Neural cell (in vitro differentiated cells): Measurements from ENCODE around the gene BIN2.
"Not testable (repeated sequence)": the region's sequence is repeated elsewhere in the genome, so short reads cannot be mapped to it uniquely, and the experiment has no call there.

Source experiments
- EP300 ChIP-seq: fragments of 450-650 bp; conservative IDR thresholded peaks from 2 replicates; pipeline ENCODE4 v1.6.1; 2014; ENCODE audit warnings: antibody characterized with exemption, mild to moderate bottlenecking, moderate library complexity; ENCODE audit not compliant: poor library complexity, severe bottlenecking
- EZH2 ChIP-seq: fragments of 200-600, 300-800 bp; shearing (Covaris generic), sonication (generic); IDR thresholded peaks from 2 replicates; pipeline ENCODE4 v1.6.1; 2014; ENCODE audit warnings: antibody characterized with exemption, low read length, borderline replicate concordance, mild to moderate bottlenecking; ENCODE audit not compliant: insufficient read depth, poor library complexity, severe bottlenecking
- MXI1 ChIP-seq: fragments of 450-650 bp; conservative IDR thresholded peaks from 2 replicates; pipeline ENCODE4 v1.6.1; 2014; ENCODE audit warnings: antibody characterized with exemption, mild to moderate bottlenecking; ENCODE audit not compliant: poor library complexity, severe bottlenecking
- POLR2AphosphoS5 ChIP-seq: IDR thresholded peaks from 2 replicates; pipeline ENCODE4 v1.6.1; 2012
- RAD21 ChIP-seq: fragments of 450-650 bp; conservative IDR thresholded peaks from 2 replicates; pipeline ENCODE4 v1.6.1; 2014; ENCODE audit warnings: antibody characterized with exemption, mild to moderate bottlenecking, moderate library complexity
- SMC3 ChIP-seq: fragments of 450-650 bp; conservative IDR thresholded peaks from 2 replicates; pipeline ENCODE4 v1.6.1; 2014; ENCODE audit warnings: antibody characterized with exemption, mild to moderate bottlenecking, moderate library complexity; ENCODE audit not compliant: poor library complexity
- TAF1 ChIP-seq: IDR thresholded peaks from 2 replicates; pipeline ENCODE4 v1.6.1; 2012; ENCODE audit warnings: low read depth
- TF ChIP-seq, protein P1 (sequence below): IDR thresholded peaks from 2 replicates; pipeline ENCODE4 v1.6.1; 2012; ENCODE audit warnings: borderline replicate concordance
- TF ChIP-seq, protein P2 (sequence below): fragments of 450-650 bp; IDR thresholded peaks from 2 replicates; pipeline ENCODE4 v1.5.1; 2014; ENCODE audit warnings: antibody characterized with exemption, mild to moderate bottlenecking, moderate library complexity; ENCODE audit not compliant: poor library complexity, severe bottlenecking

DNA sequence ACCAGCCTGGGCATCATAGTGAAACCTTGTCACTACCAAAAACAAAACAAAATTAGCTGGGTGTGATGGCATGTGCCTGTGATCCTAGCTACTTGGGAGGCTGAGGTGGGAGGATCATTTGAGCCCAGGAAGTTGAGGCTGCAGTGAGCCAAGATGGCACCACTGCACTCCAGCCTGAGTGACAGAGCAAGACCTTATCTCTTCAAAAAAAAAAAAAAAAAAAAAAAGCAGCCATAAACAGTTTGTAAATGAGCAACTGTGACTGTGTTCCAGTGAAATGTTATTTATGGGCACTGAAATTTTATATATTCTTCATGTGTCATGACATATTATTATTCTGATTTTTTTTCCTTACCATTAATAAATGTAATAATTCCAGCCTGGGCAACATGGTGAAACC lies 13.4 kb upstream of the BIN2 start:
- not testable (repeated sequence) for TF ChIP-seq RAD21, EP300, POLR2AphosphoS5, SMC3, EZH2, TAF1, MXI1
- TF ChIP-seq, protein P1, sequence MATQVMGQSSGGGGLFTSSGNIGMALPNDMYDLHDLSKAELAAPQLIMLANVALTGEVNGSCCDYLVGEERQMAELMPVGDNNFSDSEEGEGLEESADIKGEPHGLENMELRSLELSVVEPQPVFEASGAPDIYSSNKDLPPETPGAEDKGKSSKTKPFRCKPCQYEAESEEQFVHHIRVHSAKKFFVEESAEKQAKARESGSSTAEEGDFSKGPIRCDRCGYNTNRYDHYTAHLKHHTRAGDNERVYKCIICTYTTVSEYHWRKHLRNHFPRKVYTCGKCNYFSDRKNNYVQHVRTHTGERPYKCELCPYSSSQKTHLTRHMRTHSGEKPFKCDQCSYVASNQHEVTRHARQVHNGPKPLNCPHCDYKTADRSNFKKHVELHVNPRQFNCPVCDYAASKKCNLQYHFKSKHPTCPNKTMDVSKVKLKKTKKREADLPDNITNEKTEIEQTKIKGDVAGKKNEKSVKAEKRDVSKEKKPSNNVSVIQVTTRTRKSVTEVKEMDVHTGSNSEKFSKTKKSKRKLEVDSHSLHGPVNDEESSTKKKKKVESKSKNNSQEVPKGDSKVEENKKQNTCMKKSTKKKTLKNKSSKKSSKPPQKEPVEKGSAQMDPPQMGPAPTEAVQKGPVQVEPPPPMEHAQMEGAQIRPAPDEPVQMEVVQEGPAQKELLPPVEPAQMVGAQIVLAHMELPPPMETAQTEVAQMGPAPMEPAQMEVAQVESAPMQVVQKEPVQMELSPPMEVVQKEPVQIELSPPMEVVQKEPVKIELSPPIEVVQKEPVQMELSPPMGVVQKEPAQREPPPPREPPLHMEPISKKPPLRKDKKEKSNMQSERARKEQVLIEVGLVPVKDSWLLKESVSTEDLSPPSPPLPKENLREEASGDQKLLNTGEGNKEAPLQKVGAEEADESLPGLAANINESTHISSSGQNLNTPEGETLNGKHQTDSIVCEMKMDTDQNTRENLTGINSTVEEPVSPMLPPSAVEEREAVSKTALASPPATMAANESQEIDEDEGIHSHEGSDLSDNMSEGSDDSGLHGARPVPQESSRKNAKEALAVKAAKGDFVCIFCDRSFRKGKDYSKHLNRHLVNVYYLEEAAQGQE: not testable (repeated sequence)
- TF ChIP-seq, protein P2, sequence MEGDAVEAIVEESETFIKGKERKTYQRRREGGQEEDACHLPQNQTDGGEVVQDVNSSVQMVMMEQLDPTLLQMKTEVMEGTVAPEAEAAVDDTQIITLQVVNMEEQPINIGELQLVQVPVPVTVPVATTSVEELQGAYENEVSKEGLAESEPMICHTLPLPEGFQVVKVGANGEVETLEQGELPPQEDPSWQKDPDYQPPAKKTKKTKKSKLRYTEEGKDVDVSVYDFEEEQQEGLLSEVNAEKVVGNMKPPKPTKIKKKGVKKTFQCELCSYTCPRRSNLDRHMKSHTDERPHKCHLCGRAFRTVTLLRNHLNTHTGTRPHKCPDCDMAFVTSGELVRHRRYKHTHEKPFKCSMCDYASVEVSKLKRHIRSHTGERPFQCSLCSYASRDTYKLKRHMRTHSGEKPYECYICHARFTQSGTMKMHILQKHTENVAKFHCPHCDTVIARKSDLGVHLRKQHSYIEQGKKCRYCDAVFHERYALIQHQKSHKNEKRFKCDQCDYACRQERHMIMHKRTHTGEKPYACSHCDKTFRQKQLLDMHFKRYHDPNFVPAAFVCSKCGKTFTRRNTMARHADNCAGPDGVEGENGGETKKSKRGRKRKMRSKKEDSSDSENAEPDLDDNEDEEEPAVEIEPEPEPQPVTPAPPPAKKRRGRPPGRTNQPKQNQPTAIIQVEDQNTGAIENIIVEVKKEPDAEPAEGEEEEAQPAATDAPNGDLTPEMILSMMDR: not testable (repeated sequence)
